ENCODE results near the gene RPP25L. TPM values are rescaled to one million over a fixed set of nuclear protein-coding genes. Genes with fewer than 3 reads are reported as not detected.

The RPP25L gene
- total RNA-seq, 1 donor from 2014 or later: 31.8 TPM

GRCh38 chr9:34566322-34566721 is 45.6 kb downstream of the RPP25L start:
- DNase-seq: no peak

- no peak for DNase-seq
Measured at GRCh38 chr9:34565856-34566255, 46.0 kb downstream of the RPP25L start.

GRCh38 chr9:34564617-34565016 is 47.3 kb downstream of the RPP25L start:
- DNase-seq: no peak

GRCh38 chr9:34563262-34563661 is 48.6 kb downstream of the RPP25L start:
- DNase-seq: no peak

- DNase-seq: no peak
Measured at GRCh38 chr9:34562135-34562745, 49.7 kb downstream of the RPP25L start.

- no peak for DNase-seq
Measured at GRCh38 chr9:34560599-34561214, 51.2 kb downstream of the RPP25L start.

Other genes starting within 250 kb of the RPP25L start
- 4.9 and 8.0 TPM in 2 replicates for gene MYORG, start 235.2 kb downstream of the RPP25L start, total RNA-seq
- gene FAM219A, start 153.5 kb downstream of the RPP25L start, total RNA-seq: 9.2 and 14.7 TPM in 2 replicates
- gene DNAI1, start 153.3 kb downstream of the RPP25L start, total RNA-seq: not detected in 2 replicates
- 0.42 TPM in 1 of 2 replicates, not detected in the other for gene ENHO, start 89.1 kb downstream of the RPP25L start, total RNA-seq
- not detected in 2 replicates for gene CNTFR, start 22.4 kb downstream of the RPP25L start, total RNA-seq
- gene DCTN3, start 8.4 kb upstream of the RPP25L start, total RNA-seq: 65.3 and 74.4 TPM in 2 replicates
- gene ARID3C, start 17.0 kb upstream of the RPP25L start, total RNA-seq: 0.09 and 0.51 TPM in 2 replicates
- 37.1 and 63.5 TPM in 2 replicates for gene SIGMAR1, start 25.7 kb upstream of the RPP25L start, total RNA-seq
- 36.8 and 45.3 TPM in 2 replicates for gene GALT, start 34.6 kb upstream of the RPP25L start, total RNA-seq
- 7.0 and 10.4 TPM in 2 replicates for gene IL11RA, start 40.1 kb upstream of the RPP25L start, total RNA-seq
- not detected in 2 replicates for gene CCL27, start 50.6 kb upstream of the RPP25L start, total RNA-seq
- gene CCL19, start 79.2 kb upstream of the RPP25L start, total RNA-seq: not detected in 2 replicates
- 1.4 and 2.5 TPM in 2 replicates for gene CCL21, start 98.0 kb upstream of the RPP25L start, total RNA-seq

All from dermis blood vessel endothelial cell (primary cell).